Measurements from ENCODE around the gene JAM3. TPM values are rescaled to one million over a fixed set of nuclear protein-coding genes. Genes with fewer than 3 reads are reported as not detected.

Gene JAM3
- total RNA-seq, 1 experiment from 2014 or later: 36.5 TPM

GRCh38 chr11:134063124-134063495 is 5.8 kb upstream of the JAM3 start:
- H3K18ac ChIP-seq (ENCODE audit: insufficient read length, low read depth, low read length): no peak overlapping the region
- H3K56ac ChIP-seq (ENCODE audit: insufficient read length, low read depth, low read length): no peak overlapping the region
- no peak overlapping the region for H4K91ac ChIP-seq (ENCODE audit: insufficient read length, low read depth, low read length)
- WGBS (ENCODE audit: extremely low coverage, insufficient read length, low lambda C conversion rate): no CpG with 5 or more reads among the region's 2 CpGs
- H3K36me3 Mint-ChIP-seq (ENCODE audit: insufficient read depth in 1 of 3, low read depth in 3 of 3): no peaks in the 10 kb centered on the region
- no peak overlapping the region for H3K9ac ChIP-seq (ENCODE audit: extremely low read depth, insufficient read length, low read length)
- no peak overlapping the region for H4K5ac ChIP-seq (ENCODE audit: insufficient read length, low read depth, low read length)
- H3K14ac ChIP-seq (ENCODE audit: insufficient read depth, low read length): no peak overlapping the region
- TF ChIP-seq CTCF (conservative IDR thresholded peaks at IDR 0.05): no peak
- peaks cover 26% of the 10 kb centered on the region for H3K27me3 Mint-ChIP-seq (ENCODE audit: low read depth)
- no peak overlapping the region for H3T11ph ChIP-seq (ENCODE audit: low read length)
- H2BK12ac ChIP-seq (ENCODE audit: insufficient read length, low read depth, low read length): no peak overlapping the region
- H3K4me3 Mint-ChIP-seq: no peak overlapping the region
- H3K4me2 ChIP-seq (ENCODE audit: insufficient read depth, insufficient read length, low read length): no peak overlapping the region
- peak overlapping the region in 1 of 3 experiments; percentile 41; a peak in 2 of 7 replicates for H3K27ac Mint-ChIP-seq
- no peak overlapping the region for H3K27ac ChIP-seq (ENCODE audit: insufficient read length, low read depth, low read length)
- H3K23me2 ChIP-seq (ENCODE audit: insufficient read length, low read depth, low read length, poor library complexity, severe bottlenecking): no peaks in the 10 kb centered on the region
- H3K9me3 Mint-ChIP-seq: no peaks in the 10 kb centered on the region
- no peak overlapping the region for H2BK5ac ChIP-seq (ENCODE audit: insufficient read length, low read length)
- no peak overlapping the region for H4K8ac ChIP-seq (replicated peaks; ENCODE audit: insufficient read length, low read depth, low read length)
- no peak overlapping the region for H3K4ac ChIP-seq (ENCODE audit: low read depth, low read length)
- DNase-seq: no peak
- no peak overlapping the region for H2BK20ac ChIP-seq (ENCODE audit: low read depth, low read length, poor library complexity, severe bottlenecking)
- H4K20me1 ChIP-seq (ENCODE audit: control insufficient read depth, insufficient read depth, insufficient read length): no peaks in the 10 kb centered on the region
- H3K4me1 ChIP-seq (ENCODE audit: insufficient read depth, low read length): no peaks in the 10 kb centered on the region; the same call in 1 of the 2 replicates
- H3K27me3 ChIP-seq (ENCODE audit: insufficient read depth, low read length): no peaks in the 10 kb centered on the region
- H3K79me1 ChIP-seq (ENCODE audit: insufficient read depth, low read depth, low read length, poor library complexity, severe bottlenecking): no peaks in the 10 kb centered on the region
- no peaks in the 10 kb centered on the region for H3K79me2 ChIP-seq (ENCODE audit: insufficient read depth, low read length)
- H3K23ac ChIP-seq (ENCODE audit: insufficient read length, low read depth, low read length): no peak overlapping the region
- H3K9me3 ChIP-seq (ENCODE audit: control insufficient read depth, low read depth, low read length): no peaks in the 10 kb centered on the region
- H2AK5ac ChIP-seq (ENCODE audit: insufficient read length, low read length): no peak overlapping the region
- no peak overlapping the region for H2BK120ac ChIP-seq (ENCODE audit: low read depth, low read length, poor library complexity, severe bottlenecking)
- no peak overlapping the region for H2BK15ac ChIP-seq (ENCODE audit: low read depth, low read length)
- H3K4me1 Mint-ChIP-seq: peaks cover 6 to 19% of the 10 kb centered on the region in 2 experiments
- no peak overlapping the region for H2AFZ ChIP-seq (ENCODE audit: low read length)

Measured in H9 (cell line).